HepG2 (cell line): Measurements from ENCODE around the gene PDE5A. TPM values are rescaled to one million over a fixed set of nuclear protein-coding genes. Genes with fewer than 3 reads are reported as not detected.
A peak's percentile ranks its signal among the peaks of the same experiment; 100 is the strongest.
"Not testable (repeated sequence)": the region's sequence is repeated elsewhere in the genome, so short reads cannot be mapped to it uniquely, and the experiment has no call there.

Experiments
- ATAC-seq: fragments of 200-7000 bp; cut with Tn5 transposase; 3 replicates; pipeline ENCODE4 v1.9.1; 2020; ENCODE audit warnings: mild to moderate bottlenecking, moderate library complexity
- BruUV-seq: library from RNA; stranded (reverse); fragments of 400-500 nt; replicated peaks from 2 replicates; lab custom pipeline; 2021; lab: Mats Ljungman, UMichigan
- CTCF ChIA-PET: fragments of 300-600 bp; formaldehyde crosslinking; extraction: SDS; loops from one replicate; lab custom pipeline; 2021; ENCODE audit warnings: low total read pairs, inconsistent platforms, low intra/inter-chr PET ratio; lab: Yijun Ruan, JAX
- POLR2A ChIA-PET: fragments of 350-600 bp; sonication (Branson Sonifier 250); formaldehyde crosslinking; loops from one replicate; lab custom pipeline; 2020; ENCODE audit warnings: antibody characterized with exemption, inconsistent platforms; lab: Yijun Ruan, JAX
- DNase-seq: peaks from one replicate; pipeline ENCODE4 v3.0.0-alpha.2; 2015; ENCODE audit warnings: low spot score
- FAIRE-seq: peaks from 3 replicates; lab custom pipeline; 2011; peaks lifted over from hg19 to GRCh38; lab: Jason Lieb, UNC
- H2AFZ ChIP-seq: one replicate; pipeline ENCODE4 v1.6.1; 2011; ENCODE audit warnings: low read length, inconsistent platforms
- H3K27ac ChIP-seq: fragments of 300-600 bp; 3 replicates; pipeline ENCODE4 v1.8.0; 2011; ENCODE audit warnings: mixed run types, mild to moderate bottlenecking, mixed read lengths, low read length, inconsistent platforms; ENCODE audit not compliant: insufficient read depth; ENCODE audit errors: extremely low read length
- H3K27me3 ChIP-seq, 2 experiments: fragments of 200-600 bp in 1 of 2; 2 replicates in 1 of 2; 3 replicates in 1 of 2; pipeline versions ENCODE4 v1.6.0 to v1.8.0; 2011; ENCODE audit warnings: low read length in 2 of 2, mild to moderate bottlenecking in 2 of 2, moderate library complexity in 2 of 2, inconsistent platforms in 1 of 2; ENCODE audit not compliant: insufficient read depth in 2 of 2, control insufficient read depth in 1 of 2
- H3K36me3 ChIP-seq, 2 experiments: fragments of 200-600 bp in 1 of 2; replicated peaks in 1 of 2; 2 replicates in 1 of 2; 3 replicates in 1 of 2; pipeline versions ENCODE4 v1.5.1 to v1.8.0; 2011; ENCODE audit warnings: low read length in 2 of 2, inconsistent platforms in 1 of 2; ENCODE audit not compliant: insufficient read depth in 2 of 2, control insufficient read depth in 1 of 2
- H3K4me1 ChIP-seq: 2 replicates; pipeline ENCODE4 v1.5.1; 2012; ENCODE audit warnings: low read length, inconsistent platforms; ENCODE audit not compliant: insufficient read depth
- H3K4me2 ChIP-seq: 2 replicates; pipeline ENCODE4 v1.6.0; 2011; ENCODE audit warnings: low read depth, low read length, inconsistent platforms
- H3K4me3 ChIP-seq, 3 experiments: fragments of 200-600 bp in 1 of 3; sonication (generic), shearing (Covaris generic) in 1 of 3; replicated peaks in 1 of 3; 2 replicates each; pipeline ENCODE4 v1.5.1; 2011 to 2016; ENCODE audit warnings: low read length in 3 of 3, inconsistent platforms in 2 of 3, low read depth in 2 of 3, mild to moderate bottlenecking in 2 of 3, control low read depth in 1 of 3, mixed read lengths in 1 of 3; ENCODE audit not compliant: insufficient read depth in 1 of 3
- H3K79me2 ChIP-seq: one replicate; pipeline ENCODE4 v1.6.1; 2011; ENCODE audit warnings: low read length, inconsistent platforms; ENCODE audit not compliant: insufficient read depth
- H3K9ac ChIP-seq: 2 replicates; pipeline ENCODE4 v1.6.0; 2011; ENCODE audit warnings: mild to moderate bottlenecking, low read depth, low read length, inconsistent platforms; ENCODE audit not compliant: insufficient read depth
- H3K9me3 ChIP-seq: 2 replicates; pipeline ENCODE4 v1.5.1; 2012; ENCODE audit warnings: mild to moderate bottlenecking, low read length
- H4K20me1 ChIP-seq: 2 replicates; pipeline ENCODE4 v1.6.0; 2011; ENCODE audit warnings: inconsistent platforms, mild to moderate bottlenecking, low read length, moderate library complexity; ENCODE audit not compliant: insufficient read depth
- DNMT3B ChIP-seq: conservative IDR thresholded peaks from 2 replicates; pipeline ENCODE4 v1.6.1; 2016; ENCODE audit warnings: missing biosample characterization, control low read depth
- IKZF4 ChIP-seq: sonication (generic); formaldehyde crosslinking; IDR thresholded peaks from 2 replicates; pipeline ENCODE4 v1.5.1; 2020; ENCODE audit warnings: borderline replicate concordance, mild to moderate bottlenecking, low read depth, missing genetic modification reagents; ENCODE audit errors: not compliant biosample characterization
- PATZ1 ChIP-seq: sonication (generic); formaldehyde crosslinking; IDR thresholded peaks from 2 replicates; pipeline ENCODE4 v1.4.0; 2020; ENCODE audit warnings: missing genetic modification reagents
- SOX5 ChIP-seq: IDR thresholded peaks from 2 replicates; pipeline ENCODE4 v1.6.1; 2016; ENCODE audit warnings: borderline replicate concordance
- SRSF1 ChIP-seq: fragments of 200-400 bp; formaldehyde crosslinking; optimal IDR thresholded peaks from 2 replicates; pipeline ENCODE3; 2017; ENCODE audit warnings: mild to moderate bottlenecking, low read depth, low read length, moderate library complexity
- ZC3H4 ChIP-seq: sonication (generic); formaldehyde crosslinking; IDR thresholded peaks from 2 replicates; pipeline ENCODE4 v1.4.0; 2020; ENCODE audit warnings: missing genetic modification reagents, borderline replicate concordance
- ZMYM3 ChIP-seq: sonication (generic); formaldehyde crosslinking; IDR thresholded peaks from 2 replicates; pipeline ENCODE4 v1.5.1; 2020; ENCODE audit warnings: mild to moderate bottlenecking, missing genetic modification reagents
- ZNF629 ChIP-seq: sonication (generic); formaldehyde crosslinking; conservative IDR thresholded peaks from 2 replicates; pipeline ENCODE4 v1.5.0; 2020; ENCODE audit warnings: missing genetic modification reagents
- ZNF740 ChIP-seq: sonication (generic); formaldehyde crosslinking; IDR thresholded peaks from 2 replicates; pipeline ENCODE4 v1.4.0; 2020; ENCODE audit warnings: missing genetic modification reagents
- WGBS: methylation state at CpG from one replicate; pipeline ENCODE4 v1.1.6; 2017; ENCODE audit warnings: low lambda C conversion rate; 5-methylcytosine and 5-hydroxymethylcytosine counted together
- in situ Hi-C: cut with HindIII; loops from 2 replicates; pipeline ENCODE4 v1.10.0; 2017; ENCODE audit warnings: low pct_unique_long_range_greater_than_20kb; ENCODE audit not compliant: extremely low pct_ligation_motif_present
- intact Hi-C: fragments of 100-400 bp; cut with micrococcal nuclease; formaldehyde crosslinking; loops from one replicate; pipeline ENCODE4 v1.10.0; 2022; ENCODE audit not compliant: unreplicated experiment
- polyA plus RNA-seq, 8 experiments: library from polyadenylated mRNA; depleted of rRNA in 3 of 8; stranded (reverse) in 7 of 8; unstranded in 1 of 8; fragments of >200 nt; fragmentation: Illumina TruSeq in 4 of 8; extraction: Trizol in 4 of 8; gene quantifications; 2 replicates each; pipeline versions ENCODE4 v1.2.1 to v1.2.3, GENCODE V29; 2011 to 2016; ENCODE audit warnings: low read depth in 4 of 8, missing spikeins in 1 of 8, mixed read lengths in 1 of 8; ENCODE audit not compliant: insufficient read depth in 1 of 8
- total RNA-seq, 5 experiments: library from RNA; depleted of rRNA; stranded (reverse); fragments of >200 nt; fragmentation: Illumina TruSeq; extraction: Trizol; gene quantifications; 2 replicates each; pipeline ENCODE4 v1.2.3, GENCODE V29; 2016; ENCODE audit warnings: low read depth in 1 of 5

PDE5A gene
- total and polyA plus RNA-seq, 2 of the 13 experiments (the other 11 are each of a cell fraction or from before 2014, with no cell fraction given), result 0.22 to 0.44 TPM

GRCh38 chr4:119454491-119455270 lies 173.9 kb downstream of the PDE5A start (continued):
- TF ChIP-seq SOX5 (CRISPR knock-in tag) (peak; percentile 69), IKZF4 (CRISPR knock-in tag) (peak; percentile 29), ZMYM3 (CRISPR knock-in tag) (peak; percentile 48; the same call in 1 of the 2 replicates)

GRCh38 chr4:119454151-119454490 lies 174.5 kb downstream of the PDE5A start:
- H4K20me1 ChIP-seq, FAIRE-seq, H3K4me1 ChIP-seq, DNase-seq, H3K9me3 ChIP-seq, in situ Hi-C loops, H2AFZ ChIP-seq, CTCF ChIA-PET, H3K36me3 ChIP-seq, H3K27me3 ChIP-seq: not testable (repeated sequence)
- H3K9ac ChIP-seq, result peak overlapping the region; percentile 91
- POLR2A ChIA-PET, result interaction anchor here (0.6 to 2.8 kb wide), 6 partner anchors 20 to 769 kb away, joined by 3 to 17 read pairs (median 4); partner anchors contain the start of genes METTL14 and USP53
- peaks cover 13% of the 10 kb centered on the region for H3K79me2 ChIP-seq
- WGBS, result 3% methylated on average over 6 of the region's 7 CpGs
- ATAC-seq, result peak; percentile 59
- peak; percentile 79 for TF ChIP-seq PATZ1
- peak; percentile 47 for TF ChIP-seq SRSF1
- TF ChIP-seq DNMT3B (CRISPR knock-in tag), result 0 out of 2 replicates have a peak, but pooled peaks have one; percentile 17
- 0 out of 2 replicates have a peak, but pooled peaks have one; percentile 5 for TF ChIP-seq ZNF629 (CRISPR knock-in tag)
- peak; percentile 42; the same call in 1 of the 2 replicates for TF ChIP-seq ZC3H4
- TF ChIP-seq ZNF740, result 0 out of 2 replicates have a peak, but pooled peaks have one; percentile 18
- peak overlapping the region; percentile 91 for H3K27ac ChIP-seq
- peak overlapping the region; percentile 68 to 84 (median 73); a peak in 5 of 6 replicates for H3K4me3 ChIP-seq
- intact Hi-C loops, result loop anchor here (10.0 kb wide), 1 partner anchor 239 kb away; the partner anchor contains the start of gene USP53
- peak overlapping the region; percentile 65 for H3K4me2 ChIP-seq
- TSS peak; percentile 93 for BruUV-seq
